Osteoblast (primary cell): ENCODE results near the gene CFAP57. TPM values are rescaled to one million over a fixed set of nuclear protein-coding genes. Genes with fewer than 3 reads are reported as not detected.

Experiments
- DNase-seq: peaks from one replicate; pipeline ENCODE4 v3.0.0; 2011; ENCODE audit warnings: low spot score, mixed read lengths; ENCODE audit not compliant: insufficient read length; ENCODE audit errors: missing footprints
- H2AFZ ChIP-seq: 2 replicates; pipeline ENCODE4 v1.6.0; 2011; ENCODE audit warnings: mild to moderate bottlenecking, low read length
- H3K27ac ChIP-seq: 2 replicates; pipeline ENCODE4 v1.5.1; 2011; ENCODE audit warnings: mild to moderate bottlenecking, low read depth, low read length, moderate library complexity
- H3K27me3 ChIP-seq: 2 replicates; pipeline ENCODE4 v1.6.0; 2012; ENCODE audit warnings: mild to moderate bottlenecking, control low read depth, inconsistent platforms, low read length, moderate library complexity; ENCODE audit not compliant: insufficient read depth
- H3K36me3 ChIP-seq: 2 replicates; pipeline ENCODE4 v1.5.1; 2011; ENCODE audit warnings: mild to moderate bottlenecking, low read length, control low read depth, moderate library complexity; ENCODE audit not compliant: insufficient read depth
- H3K4me1 ChIP-seq: 2 replicates; pipeline ENCODE4 v1.5.1; 2011; ENCODE audit warnings: mild to moderate bottlenecking, low read length, control low read depth, moderate library complexity; ENCODE audit not compliant: insufficient read depth
- H3K4me2 ChIP-seq: 2 replicates; pipeline ENCODE4 v1.6.0; 2011; ENCODE audit warnings: mild to moderate bottlenecking, low read length; ENCODE audit not compliant: insufficient read depth
- H3K4me3 ChIP-seq: fragments of 200-600 bp; sonication (generic); 3 replicates; pipeline ENCODE4 v1.5.1; 2012; ENCODE audit warnings: mild to moderate bottlenecking, low read length, inconsistent platforms; ENCODE audit not compliant: insufficient read depth
- H3K79me2 ChIP-seq: 2 replicates; pipeline ENCODE4 v1.6.0; 2012; ENCODE audit warnings: mild to moderate bottlenecking, low read length, control low read depth, inconsistent platforms; ENCODE audit not compliant: insufficient read depth
- H3K9me3 ChIP-seq: 2 replicates; pipeline ENCODE4 v1.5.1; 2011; ENCODE audit warnings: low read depth, low read length, control low read depth
- H4K20me1 ChIP-seq: 2 replicates; pipeline ENCODE4 v1.6.0; 2012; ENCODE audit warnings: mild to moderate bottlenecking, low read length, control low read depth; ENCODE audit not compliant: insufficient read depth
- total RNA-seq: library from RNA; depleted of rRNA; stranded (reverse); fragments of >200 nt; gene quantifications from 2 replicates; pipeline ENCODE4 v1.2.3, GENCODE V29; 2012
- TF ChIP-seq, protein P1 (sequence below): IDR thresholded peaks from 2 replicates; pipeline ENCODE4 v1.5.1; 2011; ENCODE audit warnings: mild to moderate bottlenecking, low read depth, low read length, moderate library complexity; ENCODE audit errors: extremely low read depth

The CFAP57 gene
- total RNA-seq, 1 donor, result under 0.01 TPM

DNA sequence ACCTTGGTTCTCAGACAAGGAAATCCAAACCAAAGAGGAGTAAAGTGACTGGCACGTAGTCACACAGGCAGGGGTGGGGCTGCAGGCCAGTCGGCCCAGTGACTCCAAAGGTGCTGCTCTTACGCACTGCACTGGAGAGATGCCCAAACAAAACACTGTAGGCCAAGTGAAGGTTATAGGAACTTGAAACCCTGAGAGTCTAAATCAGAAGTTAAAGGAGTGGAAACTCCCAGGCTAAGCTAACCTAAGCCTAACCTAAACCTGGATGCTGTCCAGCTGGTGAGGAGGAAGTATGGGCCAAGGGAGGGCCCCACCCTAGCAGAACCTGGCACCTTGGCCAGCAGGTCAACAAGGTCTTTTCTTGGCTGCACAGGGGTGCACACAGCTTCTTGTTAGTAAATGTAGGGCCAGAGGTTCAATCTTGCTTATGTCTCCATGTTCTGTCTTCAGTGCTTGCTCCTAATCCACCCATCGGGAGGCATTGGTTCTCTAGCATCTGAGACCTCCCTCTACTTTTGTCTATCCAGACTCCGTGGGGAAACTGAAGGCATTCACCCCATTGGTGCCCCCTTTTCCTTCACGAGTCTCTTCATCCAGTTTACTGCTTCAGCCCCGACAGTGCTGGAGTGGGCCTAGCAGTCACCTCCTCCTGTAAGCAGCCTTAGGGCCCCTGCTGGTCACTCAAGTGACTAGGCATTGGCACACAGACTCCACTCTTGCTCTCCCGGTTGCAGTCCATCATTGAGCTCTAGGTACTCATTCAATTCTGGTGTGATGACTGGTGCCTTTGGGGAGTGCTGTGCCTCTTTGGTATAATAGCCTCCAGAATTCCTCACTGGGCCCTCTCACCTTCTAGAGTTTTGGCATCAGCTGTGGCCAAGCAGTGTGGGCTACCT is 84.8 kb downstream of the CFAP57 start:
- Histone ChIP-seq H3K27ac (no peak overlapping the region), H3K4me1 (no peaks in the 10 kb centered on the region), H3K4me2 (no peak overlapping the region), H3K79me2 (no peaks in the 10 kb centered on the region), H3K9me3 (no peaks in the 10 kb centered on the region), H4K20me1 (no peaks in the 10 kb centered on the region), H3K27me3 (peaks cover 22% of the 10 kb centered on the region), H3K4me3 (no peak overlapping the region), H2AFZ (no peak overlapping the region), H3K36me3 (no peaks in the 10 kb centered on the region)
- TF ChIP-seq, protein P1, sequence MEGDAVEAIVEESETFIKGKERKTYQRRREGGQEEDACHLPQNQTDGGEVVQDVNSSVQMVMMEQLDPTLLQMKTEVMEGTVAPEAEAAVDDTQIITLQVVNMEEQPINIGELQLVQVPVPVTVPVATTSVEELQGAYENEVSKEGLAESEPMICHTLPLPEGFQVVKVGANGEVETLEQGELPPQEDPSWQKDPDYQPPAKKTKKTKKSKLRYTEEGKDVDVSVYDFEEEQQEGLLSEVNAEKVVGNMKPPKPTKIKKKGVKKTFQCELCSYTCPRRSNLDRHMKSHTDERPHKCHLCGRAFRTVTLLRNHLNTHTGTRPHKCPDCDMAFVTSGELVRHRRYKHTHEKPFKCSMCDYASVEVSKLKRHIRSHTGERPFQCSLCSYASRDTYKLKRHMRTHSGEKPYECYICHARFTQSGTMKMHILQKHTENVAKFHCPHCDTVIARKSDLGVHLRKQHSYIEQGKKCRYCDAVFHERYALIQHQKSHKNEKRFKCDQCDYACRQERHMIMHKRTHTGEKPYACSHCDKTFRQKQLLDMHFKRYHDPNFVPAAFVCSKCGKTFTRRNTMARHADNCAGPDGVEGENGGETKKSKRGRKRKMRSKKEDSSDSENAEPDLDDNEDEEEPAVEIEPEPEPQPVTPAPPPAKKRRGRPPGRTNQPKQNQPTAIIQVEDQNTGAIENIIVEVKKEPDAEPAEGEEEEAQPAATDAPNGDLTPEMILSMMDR, result no peak
- no peak for DNase-seq

DNA sequence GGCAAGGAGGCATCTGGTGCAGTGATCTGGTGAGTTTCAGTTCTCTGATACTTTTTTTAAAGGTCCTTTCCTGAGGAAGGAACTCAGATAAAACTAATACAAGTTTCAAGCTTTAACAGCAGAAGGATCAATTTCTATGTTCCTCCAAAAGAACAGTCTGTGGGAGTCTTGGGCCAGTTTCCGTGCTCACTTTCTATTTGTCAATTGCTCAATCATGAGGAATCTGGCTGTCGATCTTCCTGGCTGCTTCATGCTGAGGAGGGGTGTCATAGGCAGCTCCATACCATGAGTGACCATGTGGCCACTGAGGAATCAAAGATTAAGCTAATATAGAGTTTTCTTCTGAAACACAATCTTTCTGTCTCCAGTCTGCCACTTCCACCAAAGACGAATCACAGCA is 86.2 kb downstream of the CFAP57 start:
- Histone ChIP-seq H3K27me3 (peaks cover 12% of the 10 kb centered on the region), H3K4me1 (no peaks in the 10 kb centered on the region), H3K4me3 (no peak overlapping the region), H3K4me2 (no peak overlapping the region), H3K79me2 (no peaks in the 10 kb centered on the region), H2AFZ (no peak overlapping the region), H4K20me1 (no peaks in the 10 kb centered on the region), H3K9me3 (no peaks in the 10 kb centered on the region), H3K27ac (no peak overlapping the region), H3K36me3 (no peaks in the 10 kb centered on the region)
- no peak for DNase-seq
- TF ChIP-seq, protein P1, result no peak

DNA sequence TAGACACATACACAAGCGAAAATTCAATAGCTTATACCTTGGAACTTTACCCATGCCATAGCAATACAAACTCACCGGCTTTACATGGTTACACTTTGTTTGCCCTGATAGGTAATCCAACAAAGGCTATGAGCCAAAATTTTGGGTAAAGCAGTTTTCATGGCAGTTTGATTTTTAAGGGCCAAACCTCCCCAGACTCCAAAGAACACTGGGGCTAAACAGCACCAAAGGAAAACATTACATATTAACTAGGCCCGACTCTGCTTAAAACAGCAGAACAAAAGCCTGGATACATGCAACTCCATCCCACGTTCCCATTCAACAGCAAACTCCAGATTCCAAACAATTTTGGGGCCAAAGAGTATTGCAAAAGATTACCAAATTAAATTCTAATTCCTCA is 93.3 kb downstream of the CFAP57 start:
- H3K4me1 ChIP-seq, result no peaks in the 10 kb centered on the region
- TF ChIP-seq, protein P1, result no peak

DNA sequence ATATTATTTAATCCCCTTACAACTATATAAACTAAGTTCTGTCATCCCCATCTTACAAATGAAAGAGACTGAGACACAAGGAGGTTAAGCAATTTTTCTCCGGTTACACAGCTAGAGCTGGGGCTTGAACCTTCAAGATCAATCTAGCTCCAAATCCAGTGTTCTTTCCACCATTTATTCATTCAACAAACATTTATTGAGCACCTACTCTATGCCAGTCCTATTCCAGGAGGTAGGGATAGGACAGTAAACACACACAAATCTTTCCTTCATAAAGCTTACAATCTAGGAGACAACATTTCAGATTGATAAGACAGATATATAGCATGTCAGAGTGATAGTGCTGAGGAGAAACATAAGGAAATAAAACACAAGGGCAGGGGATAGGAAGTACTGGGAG is 94.8 kb downstream of the CFAP57 start:
- no peak overlapping the region for H3K4me3 ChIP-seq
- H3K36me3 ChIP-seq, result no peaks in the 10 kb centered on the region
- TF ChIP-seq, protein P1, result no peak
- peaks cover 8% of the 10 kb centered on the region for H3K27me3 ChIP-seq
- no peak overlapping the region for H3K4me2 ChIP-seq
- H2AFZ ChIP-seq, result no peak overlapping the region
- no peaks in the 10 kb centered on the region for H3K9me3 ChIP-seq
- H3K27ac ChIP-seq, result no peak overlapping the region
- no peaks in the 10 kb centered on the region for H4K20me1 ChIP-seq
- no peak for DNase-seq
- H3K4me1 ChIP-seq, result no peaks in the 10 kb centered on the region
- no peaks in the 10 kb centered on the region for H3K79me2 ChIP-seq

More for the DNA sequence above, 93.3 kb downstream of the CFAP57 start:
- Histone ChIP-seq H4K20me1 (no peaks in the 10 kb centered on the region), H3K27me3 (peaks cover 3% of the 10 kb centered on the region), H2AFZ (no peak overlapping the region), H3K4me2 (no peak overlapping the region), H3K4me3 (no peak overlapping the region), H3K36me3 (no peaks in the 10 kb centered on the region), H3K27ac (no peak overlapping the region), H3K79me2 (no peaks in the 10 kb centered on the region), H3K9me3 (no peaks in the 10 kb centered on the region)
- no peak for DNase-seq
